Left ventricle myocardium inferior (tissue), 1 donor: ENCODE results near the gene SMG6. TPM values are rescaled to one million over a fixed set of nuclear protein-coding genes. Genes with fewer than 3 reads are reported as not detected.

ENCODE experiments used
- DNase-seq: peaks from one replicate; pipeline ENCODE4 v3.0.0-alpha.2; 2020
- H3K27ac ChIP-seq: fragments of 200-600 bp; replicated peaks from 2 replicates; pipeline ENCODE4 v1.8.0; 2021
- H3K27me3 ChIP-seq: fragments of 200-600 bp; 2 replicates; pipeline ENCODE4 v1.8.0; 2021; ENCODE audit warnings: low read depth
- H3K36me3 ChIP-seq: fragments of 200-600 bp; 2 replicates; pipeline ENCODE4 v1.8.0; 2021
- H3K4me1 ChIP-seq: fragments of 200-600 bp; 2 replicates; pipeline ENCODE4 v1.8.0; 2021
- H3K4me3 ChIP-seq: fragments of 200-600 bp; 2 replicates; pipeline ENCODE4 v1.8.0; 2021; ENCODE audit warnings: mild to moderate bottlenecking, moderate library complexity
- H3K9me3 ChIP-seq: fragments of 200-600 bp; replicated peaks from 2 replicates; pipeline ENCODE4 v1.8.0; 2021
- intact Hi-C: fragments of 100-400 bp; cut with micrococcal nuclease; formaldehyde crosslinking; loops from one replicate; pipeline ENCODE4 v1.11.0; 2022
- total RNA-seq: library from RNA; stranded (reverse); fragmentation: NEBNext Ultra II Directional; extraction: Animal tissue kit (Norgen Biotek cat#: 25700); gene quantifications from one replicate; pipeline ENCODE4 v1.2.1, GENCODE V29; 2021
- TF ChIP-seq, protein P1 (sequence below): fragments of 200-600 bp; IDR thresholded peaks from 2 replicates; pipeline ENCODE4 v1.8.0; 2021; ENCODE audit warnings: antibody characterized with exemption, mild to moderate bottlenecking, borderline replicate concordance
- donor health status: DM: no; HTN: yes; CAD: no; lungs with severe emphysema.

The SMG6 gene
- total RNA-seq, 1 donor from 2014 or later = 22.1 TPM

GRCh38 chr17:2029911-2030778, 273.4 kb downstream of the SMG6 start, which contains the start of gene DPH1:
Gene DPH1, plus strand, starts transcription at chr17:2030153. Its CDS starts 17 bp downstream, at chr17:2030170.
- H3K27me3 ChIP-seq = peaks cover 38% of the 10 kb centered on the region
- H3K4me3 ChIP-seq = peak within 1 kb of the TSS; percentile 98
- peak within 1 kb of the TSS; percentile 78 for H3K27ac ChIP-seq
- no peaks in the 10 kb centered on the region for H3K9me3 ChIP-seq
- intact Hi-C loops = loop anchor here (10.0 kb wide), 1 partner anchor 115 kb away; no protein-coding TSS in a partner anchor
- H3K4me1 ChIP-seq = peaks cover 51% of the 10 kb centered on the region
- peaks cover 5% of the 10 kb centered on the region for H3K36me3 ChIP-seq
- TF ChIP-seq, protein P1, sequence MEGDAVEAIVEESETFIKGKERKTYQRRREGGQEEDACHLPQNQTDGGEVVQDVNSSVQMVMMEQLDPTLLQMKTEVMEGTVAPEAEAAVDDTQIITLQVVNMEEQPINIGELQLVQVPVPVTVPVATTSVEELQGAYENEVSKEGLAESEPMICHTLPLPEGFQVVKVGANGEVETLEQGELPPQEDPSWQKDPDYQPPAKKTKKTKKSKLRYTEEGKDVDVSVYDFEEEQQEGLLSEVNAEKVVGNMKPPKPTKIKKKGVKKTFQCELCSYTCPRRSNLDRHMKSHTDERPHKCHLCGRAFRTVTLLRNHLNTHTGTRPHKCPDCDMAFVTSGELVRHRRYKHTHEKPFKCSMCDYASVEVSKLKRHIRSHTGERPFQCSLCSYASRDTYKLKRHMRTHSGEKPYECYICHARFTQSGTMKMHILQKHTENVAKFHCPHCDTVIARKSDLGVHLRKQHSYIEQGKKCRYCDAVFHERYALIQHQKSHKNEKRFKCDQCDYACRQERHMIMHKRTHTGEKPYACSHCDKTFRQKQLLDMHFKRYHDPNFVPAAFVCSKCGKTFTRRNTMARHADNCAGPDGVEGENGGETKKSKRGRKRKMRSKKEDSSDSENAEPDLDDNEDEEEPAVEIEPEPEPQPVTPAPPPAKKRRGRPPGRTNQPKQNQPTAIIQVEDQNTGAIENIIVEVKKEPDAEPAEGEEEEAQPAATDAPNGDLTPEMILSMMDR = no peak
- peak; percentile 87 for DNase-seq

- Histone ChIP-seq H3K4me1 (peaks cover 65% of the 10 kb centered on the region), H3K9me3 (no peaks in the 10 kb centered on the region), H3K27me3 (peaks cover 52% of the 10 kb centered on the region), H3K36me3 (peaks cover 4% of the 10 kb centered on the region), H3K4me3 (no peak overlapping the region), H3K27ac (no peak overlapping the region)
- DNase-seq = no peak
- TF ChIP-seq, protein P1 = no peak
- intact Hi-C loops = loop anchor here (10.0 kb wide), 1 partner anchor 114 kb away; no protein-coding TSS in a partner anchor
Measured at GRCh38 chr17:2028737-2029136, 274.8 kb downstream of the SMG6 start.

- Histone ChIP-seq H3K27ac (no peak overlapping the region), H3K9me3 (no peaks in the 10 kb centered on the region), H3K4me1 (peaks cover 67% of the 10 kb centered on the region), H3K4me3 (no peak overlapping the region), H3K27me3 (peaks cover 53% of the 10 kb centered on the region), H3K36me3 (no peaks in the 10 kb centered on the region)
- no peak for DNase-seq
- intact Hi-C loops = loop anchor here (10.0 kb wide), 1 partner anchor 113 kb away; no protein-coding TSS in a partner anchor
- TF ChIP-seq, protein P1 = no peak
Measured at GRCh38 chr17:2028234-2028614, 275.4 kb downstream of the SMG6 start.

GRCh38 chr17:2027528-2028233, 275.9 kb downstream of the SMG6 start:
- no peak overlapping the region for H3K27ac ChIP-seq
- peaks cover 68% of the 10 kb centered on the region for H3K4me1 ChIP-seq
- H3K4me3 ChIP-seq = no peak overlapping the region
- no peak for DNase-seq
- peaks cover 55% of the 10 kb centered on the region for H3K27me3 ChIP-seq
- TF ChIP-seq, protein P1 = no peak
- no peaks in the 10 kb centered on the region for H3K9me3 ChIP-seq
- intact Hi-C loops = loop anchor here (10.0 kb wide), 1 partner anchor 113 kb away; no protein-coding TSS in a partner anchor
- H3K36me3 ChIP-seq = no peaks in the 10 kb centered on the region

- peak; percentile 78 for DNase-seq
- Histone ChIP-seq H3K27me3 (peaks cover 57% of the 10 kb centered on the region), H3K36me3 (no peaks in the 10 kb centered on the region), H3K9me3 (no peaks in the 10 kb centered on the region), H3K4me3 (peak overlapping the region; percentile 77), H3K27ac (peak overlapping the region; percentile 80), H3K4me1 (peaks cover 49% of the 10 kb centered on the region)
- intact Hi-C loops = loop anchor here (10.0 kb wide), 1 partner anchor 111 kb away; no protein-coding TSS in a partner anchor
- TF ChIP-seq, protein P1 = peak; percentile 78
Measured at GRCh38 chr17:2025622-2026309, 277.8 kb downstream of the SMG6 start.
